T-helper 1 cell (primary cell): ENCODE data around the gene CATSPERD.
"Not testable (repeated sequence)": the region's sequence is repeated elsewhere in the genome, so short reads cannot be mapped to it uniquely, and the experiment has no call there.

Source experiments
- DNase-seq, 5 donors: peaks; one replicate each; pipeline ENCODE4 v3.0.0-alpha.2; 2012 to 2020

CATSPERD gene

GRCh38 chr19:5698635-5699422 lies 21.6 kb upstream of the CATSPERD start:
- no peak for DNase-seq

GRCh38 chr19:5700455-5701092 lies 19.9 kb upstream of the CATSPERD start:
- DNase-seq, result no peak

- not testable (repeated sequence) for DNase-seq
These were observed 18.4 kb upstream of the CATSPERD start for GRCh38 chr19:5702053-5702410.

GRCh38 chr19:5703819-5704818 lies 16.3 kb upstream of the CATSPERD start:
- DNase-seq, result no peak

GRCh38 chr19:5705552-5705951 lies 14.9 kb upstream of the CATSPERD start:
- DNase-seq, result no peak

GRCh38 chr19:5706876-5707573 lies 13.4 kb upstream of the CATSPERD start:
- no peak for DNase-seq

- no peak for DNase-seq
These were observed 12.6 kb upstream of the CATSPERD start for GRCh38 chr19:5707576-5708575.

- no peak for DNase-seq
These were observed 9.4 kb upstream of the CATSPERD start for GRCh38 chr19:5711025-5711424.

- no peak for DNase-seq
These were observed 8.7 kb upstream of the CATSPERD start for GRCh38 chr19:5711713-5712161.

GRCh38 chr19:5713228-5713627 lies 7.2 kb upstream of the CATSPERD start:
- no peak for DNase-seq

- no peak for DNase-seq
These were observed 5.6 kb upstream of the CATSPERD start for GRCh38 chr19:5714816-5715215.

GRCh38 chr19:5717215-5717935 lies 3.1 kb upstream of the CATSPERD start:
- no peak for DNase-seq

- peak in 1 of 5 donors; percentile 25 for DNase-seq
These were observed 2.3 kb upstream of the CATSPERD start for GRCh38 chr19:5718037-5718578.

GRCh38 chr19:5718579-5719273 lies 1.7 kb upstream of the CATSPERD start:
- DNase-seq, result peak in 1 of 5 donors; percentile 89

GRCh38 chr19:5719274-5719960 lies 1.0 kb upstream of the CATSPERD start:
- DNase-seq, result peak in 2 of 5 donors; percentile 37 to 41

GRCh38 chr19:5727453-5728050 lies 7.1 kb downstream of the CATSPERD start:
- DNase-seq, result no peak

GRCh38 chr19:5733172-5733571 lies 12.7 kb downstream of the CATSPERD start:
- DNase-seq, result not testable (repeated sequence)

GRCh38 chr19:5738423-5738822 lies 18.0 kb downstream of the CATSPERD start:
- no peak for DNase-seq
